ENCODE results near the gene MED28.

DNA sequence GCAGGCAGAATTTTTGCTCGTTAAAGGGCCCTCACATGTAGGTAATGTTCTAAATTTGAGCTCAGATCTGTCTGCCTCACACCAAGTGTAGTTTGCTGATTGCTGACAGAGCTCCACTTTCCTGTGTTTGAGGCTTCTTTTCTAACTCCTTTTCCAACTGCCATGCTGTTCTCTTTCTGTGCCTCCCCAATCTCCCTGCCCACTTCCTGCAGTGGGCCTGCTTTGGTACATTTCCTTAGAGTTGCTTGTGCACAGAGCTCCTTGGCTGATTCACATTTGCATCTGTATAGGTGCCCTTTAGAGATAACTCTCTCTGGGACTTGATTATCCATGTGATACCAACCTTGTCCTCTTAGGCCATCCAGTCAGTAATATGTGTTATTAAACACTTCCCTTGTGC lies 4.5 kb downstream of the MED28 start:
- TF ChIP-seq, protein P1, sequence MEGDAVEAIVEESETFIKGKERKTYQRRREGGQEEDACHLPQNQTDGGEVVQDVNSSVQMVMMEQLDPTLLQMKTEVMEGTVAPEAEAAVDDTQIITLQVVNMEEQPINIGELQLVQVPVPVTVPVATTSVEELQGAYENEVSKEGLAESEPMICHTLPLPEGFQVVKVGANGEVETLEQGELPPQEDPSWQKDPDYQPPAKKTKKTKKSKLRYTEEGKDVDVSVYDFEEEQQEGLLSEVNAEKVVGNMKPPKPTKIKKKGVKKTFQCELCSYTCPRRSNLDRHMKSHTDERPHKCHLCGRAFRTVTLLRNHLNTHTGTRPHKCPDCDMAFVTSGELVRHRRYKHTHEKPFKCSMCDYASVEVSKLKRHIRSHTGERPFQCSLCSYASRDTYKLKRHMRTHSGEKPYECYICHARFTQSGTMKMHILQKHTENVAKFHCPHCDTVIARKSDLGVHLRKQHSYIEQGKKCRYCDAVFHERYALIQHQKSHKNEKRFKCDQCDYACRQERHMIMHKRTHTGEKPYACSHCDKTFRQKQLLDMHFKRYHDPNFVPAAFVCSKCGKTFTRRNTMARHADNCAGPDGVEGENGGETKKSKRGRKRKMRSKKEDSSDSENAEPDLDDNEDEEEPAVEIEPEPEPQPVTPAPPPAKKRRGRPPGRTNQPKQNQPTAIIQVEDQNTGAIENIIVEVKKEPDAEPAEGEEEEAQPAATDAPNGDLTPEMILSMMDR (IDR thresholded peaks at IDR 0.05), result no peak
- TF ChIP-seq POLR2A (IDR thresholded peaks at IDR 0.05; ENCODE audit: low read depth) (no peak), POLR2AphosphoS5 (IDR thresholded peaks at IDR 0.05) (no peak)

All from esophagus muscularis mucosa (tissue), 3 donors.